Fibroblast of skin of left biceps (primary cell): Measurements from ENCODE around the gene EFNA5.

Experiments used
- DNase-seq, 2 experiments: peaks; one replicate each; pipeline ENCODE4 v3.0.0-alpha.2; 2013; ENCODE audit warnings: low read depth in 2 of 2

Gene EFNA5

GRCh38 chr5:107393851-107394250, 276.9 kb downstream of the EFNA5 start:
- DNase-seq: no peak

GRCh38 chr5:107391787-107392186, 278.9 kb downstream of the EFNA5 start:
- no peak for DNase-seq

DNA sequence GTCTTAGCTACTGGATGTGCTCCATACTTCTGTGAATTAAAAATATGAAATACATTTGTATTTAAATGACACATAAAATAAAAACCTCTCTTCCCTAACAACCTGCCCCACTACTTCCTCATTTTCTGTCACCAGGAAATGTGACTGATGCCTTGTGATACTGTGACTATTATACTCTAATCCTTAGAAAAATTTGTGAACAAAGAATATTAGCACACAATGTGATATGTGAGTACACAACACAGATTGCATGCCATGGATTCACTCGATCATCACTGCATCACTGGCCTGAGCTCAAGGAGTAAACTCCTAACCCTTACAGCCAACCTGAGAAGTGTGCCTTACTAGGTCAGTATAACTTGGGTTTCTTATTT, 281.0 kb downstream of the EFNA5 start:
- DNase-seq: no peak

- DNase-seq: peak; percentile 51 to 56
Measured at GRCh38 chr5:107389130-107389774, 281.5 kb downstream of the EFNA5 start.

- DNase-seq: peak; percentile 95 to 97
Measured at GRCh38 chr5:107388141-107388861, 282.4 kb downstream of the EFNA5 start.

- DNase-seq: no peak
Measured at GRCh38 chr5:107387526-107388140, 283.1 kb downstream of the EFNA5 start.

GRCh38 chr5:107385708-107386107, 285.0 kb downstream of the EFNA5 start:
- no peak for DNase-seq

DNA sequence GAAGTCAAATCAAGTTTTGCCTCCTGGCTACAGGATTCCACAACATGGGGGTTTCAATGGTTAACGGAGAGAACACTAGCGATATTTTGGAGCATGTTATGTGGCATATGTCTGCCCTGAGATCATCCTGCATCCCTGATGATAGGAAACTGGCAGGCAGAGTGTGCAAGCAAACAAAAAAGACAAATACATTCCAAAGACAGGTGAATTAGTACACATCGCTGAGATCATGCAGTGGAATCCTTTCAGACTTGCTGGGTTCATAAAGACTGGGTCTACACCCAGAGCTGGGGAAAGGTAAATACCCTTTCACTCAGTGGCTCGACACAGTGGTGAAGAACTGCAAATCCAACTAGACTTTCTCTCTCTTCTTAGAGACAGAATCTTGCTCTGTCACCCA, 286.5 kb downstream of the EFNA5 start:
- no peak for DNase-seq

DNA sequence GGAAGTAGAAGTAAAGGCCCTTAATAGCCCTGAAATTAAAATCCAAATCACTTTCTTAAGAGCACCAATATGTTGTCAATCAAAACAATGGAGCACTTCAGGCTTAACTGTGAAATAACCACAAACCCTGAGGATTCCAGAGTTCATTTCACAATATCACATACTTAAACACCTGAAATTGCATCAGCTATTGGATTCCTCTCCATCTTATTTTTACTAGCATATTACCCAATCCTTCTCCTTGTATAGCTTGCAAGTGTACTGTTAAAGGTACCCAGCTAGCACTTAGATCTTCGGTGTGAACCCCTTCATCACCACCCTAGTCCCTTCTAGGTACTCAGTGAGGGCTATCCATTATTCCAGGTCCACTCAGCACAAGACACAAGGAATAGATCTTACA, 287.3 kb downstream of the EFNA5 start:
- no peak for DNase-seq

- DNase-seq: peak in 1 of 2 experiments; percentile 31
Measured at GRCh38 chr5:107381189-107381856, 289.4 kb downstream of the EFNA5 start.

GRCh38 chr5:107380654-107381053, 290.1 kb downstream of the EFNA5 start:
- no peak for DNase-seq

GRCh38 chr5:107378218-107378899, 292.4 kb downstream of the EFNA5 start:
- DNase-seq: no peak

DNA sequence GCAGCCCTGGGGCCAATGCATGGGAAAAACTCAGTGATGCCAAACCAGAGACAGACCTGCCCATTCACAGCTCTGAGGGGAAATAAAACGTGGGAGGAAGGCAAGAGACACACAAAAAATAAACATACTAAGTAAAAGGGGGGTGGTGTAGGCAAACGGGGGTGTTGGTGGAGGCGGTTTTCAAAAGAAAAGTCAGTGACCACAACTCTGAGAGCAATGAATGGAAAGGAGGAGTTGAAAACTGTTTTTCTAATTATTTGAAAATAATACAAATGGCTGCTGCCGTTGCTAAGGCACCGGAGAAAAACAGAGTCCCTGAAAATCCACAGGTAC, 293.5 kb downstream of the EFNA5 start:
- DNase-seq: no peak

GRCh38 chr5:107376546-107377276, 294.0 kb downstream of the EFNA5 start:
- DNase-seq: no peak

DNA sequence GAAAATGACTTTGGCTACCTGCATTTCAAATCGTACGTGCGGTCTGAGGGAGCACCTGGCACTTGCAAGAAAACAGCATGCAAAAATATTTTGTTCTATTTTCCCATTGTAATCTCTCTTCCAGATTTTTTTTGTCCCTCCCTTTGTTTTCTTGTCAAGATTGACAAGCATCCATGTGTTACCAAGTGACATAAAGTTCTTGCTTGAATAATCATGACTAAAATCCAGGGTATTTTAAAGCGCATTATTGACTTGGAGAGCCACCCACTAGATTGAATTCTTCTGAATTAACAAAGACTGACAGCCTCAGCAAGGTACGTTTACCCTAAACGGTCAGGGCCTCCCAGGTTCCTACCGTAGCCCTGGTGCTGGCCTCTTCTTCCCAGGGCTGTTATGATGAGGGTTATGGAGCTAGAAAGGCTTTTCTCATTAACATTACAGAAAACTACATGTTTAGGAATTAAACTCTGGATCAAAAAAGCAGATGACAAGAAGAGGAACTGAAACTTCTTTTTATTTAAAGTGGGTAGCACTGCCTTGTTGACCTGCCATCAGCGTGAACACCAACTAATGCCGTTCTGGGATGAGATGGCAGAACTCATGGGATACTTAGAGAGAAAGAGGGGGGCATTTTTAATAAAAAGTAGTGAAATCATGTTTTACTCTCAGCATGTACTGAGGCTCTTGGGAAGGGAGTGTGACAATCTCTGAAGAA, 297.0 kb downstream of the EFNA5 start:
- DNase-seq: no peak

DNA sequence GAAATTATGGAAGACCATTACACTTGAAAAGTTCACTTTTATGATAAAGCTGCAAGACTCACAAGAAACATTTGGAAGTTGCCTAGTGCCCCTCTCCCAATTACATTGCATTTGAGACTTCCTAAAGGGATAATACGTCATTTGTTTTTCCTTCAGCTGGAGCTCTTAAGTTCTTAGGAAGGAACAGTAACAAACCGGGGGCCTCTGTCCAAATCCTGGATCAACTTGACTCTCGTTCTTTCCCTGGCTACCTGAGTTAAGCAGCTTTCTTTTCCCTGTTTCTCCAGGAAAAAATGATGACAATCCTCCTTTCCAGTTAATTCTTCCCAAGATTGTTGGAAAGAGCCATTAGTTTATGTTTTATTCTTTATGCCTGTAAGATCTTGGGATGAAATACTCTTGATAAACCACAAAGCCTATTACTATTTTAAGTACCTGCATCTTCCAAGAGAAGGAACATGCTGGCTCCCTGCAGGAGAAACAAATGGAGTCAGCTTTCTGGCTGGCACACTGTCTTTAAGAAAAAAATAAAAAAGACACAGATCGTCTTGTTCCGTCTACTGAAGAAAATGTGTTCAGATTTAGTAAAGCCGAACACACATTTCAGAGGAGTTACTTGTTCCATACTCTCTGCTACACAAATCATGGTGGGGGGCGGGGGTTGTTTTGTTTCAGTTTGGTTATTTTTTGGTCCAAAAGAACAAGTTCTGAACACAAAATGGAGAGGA, 297.9 kb downstream of the EFNA5 start:
- DNase-seq: no peak

GRCh38 chr5:107370396-107370968, 300.3 kb downstream of the EFNA5 start:
- DNase-seq: no peak

DNA sequence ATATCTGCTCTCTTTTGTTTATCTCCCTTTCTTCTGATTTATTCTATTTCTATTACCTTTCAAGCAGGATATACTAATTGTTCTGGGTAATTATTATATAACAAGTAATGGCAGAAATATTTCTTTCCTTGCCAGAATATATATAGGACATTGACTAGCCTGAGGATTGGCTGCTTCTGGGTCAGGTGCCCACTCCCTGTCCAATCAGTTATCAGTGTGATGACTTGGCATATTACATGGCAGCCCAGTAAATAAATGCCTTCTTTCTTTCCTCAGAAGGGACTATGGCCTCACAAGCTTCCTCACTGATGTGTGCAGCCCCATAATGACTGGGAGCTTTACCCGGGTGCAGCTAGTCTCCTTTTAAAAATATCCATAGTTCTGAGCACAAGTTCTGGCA, 301.1 kb downstream of the EFNA5 start:
- no peak for DNase-seq

DNA sequence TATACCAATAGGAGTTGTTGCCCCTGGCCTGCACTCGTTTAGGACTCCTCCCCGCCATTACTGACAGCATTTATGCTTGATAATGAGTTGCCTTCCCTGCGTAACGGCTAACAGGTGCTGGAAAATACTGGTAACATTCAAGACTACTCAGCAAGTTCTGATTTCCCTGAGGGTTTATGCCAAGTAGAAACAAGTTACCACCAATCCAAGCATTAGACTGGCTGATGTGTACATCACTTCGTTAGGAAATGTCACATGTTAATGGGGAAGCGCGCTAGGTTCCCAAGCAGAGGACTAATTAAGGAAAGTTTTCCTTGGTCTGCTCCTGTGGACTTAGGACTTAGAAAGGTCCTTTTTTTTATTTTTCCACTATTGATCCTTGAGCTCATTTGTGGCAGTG, 302.1 kb downstream of the EFNA5 start:
- no peak for DNase-seq

DNA sequence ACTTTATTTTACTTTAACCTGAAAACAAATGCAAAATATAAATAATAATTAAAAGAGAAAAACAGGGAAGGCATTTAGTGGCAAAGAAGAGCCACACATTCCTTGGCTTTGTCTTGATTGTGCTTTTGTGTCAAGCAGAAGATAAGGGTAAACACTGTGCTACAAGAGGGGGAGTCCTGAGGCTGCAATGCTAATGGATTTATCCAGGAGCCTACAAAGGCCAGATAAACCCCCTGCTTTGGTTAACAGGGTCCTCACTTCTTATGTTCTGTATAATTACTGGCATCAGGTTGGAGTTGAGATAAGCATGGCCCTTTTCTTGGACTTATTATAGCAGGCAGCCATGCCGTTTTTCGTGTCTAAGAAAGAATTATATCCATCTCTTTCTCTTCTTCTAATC, 302.8 kb downstream of the EFNA5 start:
- no peak for DNase-seq
